C4-2B (cell line): ENCODE measurements around the gene DNER.

Experiments used
- CTCF ChIP-seq: fragments of 450-650 bp; conservative IDR thresholded peaks from 2 replicates; pipeline ENCODE4 v1.5.1; 2017; ENCODE audit warnings: mild to moderate bottlenecking
- ZFX ChIP-seq: fragments of 450-650 bp; IDR thresholded peaks from 2 replicates; pipeline ENCODE4 v1.6.1; 2017

- no peak for TF ChIP-seq CTCF
- TF ChIP-seq ZFX: no peak
Measured at GRCh38 chr2:229501051-229501794, 213.1 kb downstream of the DNER start.
